ENCODE data around the gene DYNC2H1. TPM values are rescaled to one million over a fixed set of nuclear protein-coding genes. Genes with fewer than 3 reads are reported as not detected.

The DYNC2H1 gene
- total and polyA plus RNA-seq, 4 donors: 0.77 to 3.3 (median 2.1) TPM

GRCh38 chr11:103228807-103229206 is 119.6 kb downstream of the DYNC2H1 start:
- H3K27ac ChIP-seq (ENCODE audit: low read depth in 1 of 2, low read length in 2 of 2): no peak overlapping the region
- 96% methylated on average over 2 of the region's 2 CpGs for WGBS
- H3K4me1 ChIP-seq (ENCODE audit: control insufficient read depth in 4 of 4, insufficient read depth in 4 of 4, low read length in 3 of 4): no peaks in the 10 kb centered on the region
- TF ChIP-seq FOXA2 (IDR thresholded peaks at IDR 0.05): no peak
- no peak for TF ChIP-seq FOXA1 (IDR thresholded peaks at IDR 0.05)
- no peak for TF ChIP-seq EGR1 (IDR thresholded peaks at IDR 0.05; ENCODE audit: low read depth in 2 of 2)
- TF ChIP-seq HNF4G (IDR thresholded peaks at IDR 0.05): no peak
- no peak for TF ChIP-seq ZBTB33 (IDR thresholded peaks at IDR 0.05)
- no peak for TF ChIP-seq SP1 (IDR thresholded peaks at IDR 0.05)
- TF ChIP-seq HNF4A (conservative IDR thresholded peaks at IDR 0.05): no peak
- TF ChIP-seq NR2F2 (IDR thresholded peaks at IDR 0.05): no peak
- no peak for TF ChIP-seq RXRA (IDR thresholded peaks at IDR 0.05)
- no peak for TF ChIP-seq TAF1 (conservative IDR thresholded peaks at IDR 0.05)
- TF ChIP-seq YY1 (IDR thresholded peaks at IDR 0.05): no peak
- TF ChIP-seq GABPA (IDR thresholded peaks at IDR 0.05 in 1 of 2, conservative IDR thresholded peaks at IDR 0.05 in 1 of 2): no peak
- TF ChIP-seq JUND (IDR thresholded peaks at IDR 0.05): no peak
- TF ChIP-seq ATF3 (IDR thresholded peaks at IDR 0.05): no peak
- TF ChIP-seq REST (IDR thresholded peaks at IDR 0.05): no peak
- no peak for TF ChIP-seq RAD21 (IDR thresholded peaks at IDR 0.05)
- no peak for TF ChIP-seq CTCF (IDR thresholded peaks at IDR 0.05; ENCODE audit: low read depth, low read length, missing input control)
- no peak for TF ChIP-seq MAX (IDR thresholded peaks at IDR 0.05)
- no peaks in the 10 kb centered on the region for H3K27me3 ChIP-seq (ENCODE audit: control insufficient read depth in 4 of 4, insufficient read depth in 4 of 4, low read length in 3 of 4)
- DNase-seq (ENCODE audit: low spot score): no peak
- H3K9me3 ChIP-seq (ENCODE audit: control insufficient read depth in 4 of 4, low read length in 3 of 4): no peaks in the 10 kb centered on the region
- H3K4me3 ChIP-seq (ENCODE audit: low read depth in 1 of 3, low read length in 3 of 3): no peak overlapping the region
- H3K36me3 ChIP-seq (ENCODE audit: control insufficient read depth in 4 of 4, insufficient read depth in 3 of 4, low read depth in 1 of 4, low read length in 3 of 4): peaks cover 0 to 3% (median 0%) of the 10 kb centered on the region in 4 donors
- H3K9ac ChIP-seq (ENCODE audit: low read depth in 1 of 2, low read length in 2 of 2): no peak overlapping the region

Measured in liver (tissue), 9 donors.